Cerebellar cortex (tissue), 1 donor: ENCODE measurements around the gene SEMA3G.

Experiments used
- DNase-seq: peaks from one replicate; pipeline ENCODE4 v3.0.0-alpha.2; 2015; ENCODE audit warnings: low spot score

The SEMA3G gene

DNA sequence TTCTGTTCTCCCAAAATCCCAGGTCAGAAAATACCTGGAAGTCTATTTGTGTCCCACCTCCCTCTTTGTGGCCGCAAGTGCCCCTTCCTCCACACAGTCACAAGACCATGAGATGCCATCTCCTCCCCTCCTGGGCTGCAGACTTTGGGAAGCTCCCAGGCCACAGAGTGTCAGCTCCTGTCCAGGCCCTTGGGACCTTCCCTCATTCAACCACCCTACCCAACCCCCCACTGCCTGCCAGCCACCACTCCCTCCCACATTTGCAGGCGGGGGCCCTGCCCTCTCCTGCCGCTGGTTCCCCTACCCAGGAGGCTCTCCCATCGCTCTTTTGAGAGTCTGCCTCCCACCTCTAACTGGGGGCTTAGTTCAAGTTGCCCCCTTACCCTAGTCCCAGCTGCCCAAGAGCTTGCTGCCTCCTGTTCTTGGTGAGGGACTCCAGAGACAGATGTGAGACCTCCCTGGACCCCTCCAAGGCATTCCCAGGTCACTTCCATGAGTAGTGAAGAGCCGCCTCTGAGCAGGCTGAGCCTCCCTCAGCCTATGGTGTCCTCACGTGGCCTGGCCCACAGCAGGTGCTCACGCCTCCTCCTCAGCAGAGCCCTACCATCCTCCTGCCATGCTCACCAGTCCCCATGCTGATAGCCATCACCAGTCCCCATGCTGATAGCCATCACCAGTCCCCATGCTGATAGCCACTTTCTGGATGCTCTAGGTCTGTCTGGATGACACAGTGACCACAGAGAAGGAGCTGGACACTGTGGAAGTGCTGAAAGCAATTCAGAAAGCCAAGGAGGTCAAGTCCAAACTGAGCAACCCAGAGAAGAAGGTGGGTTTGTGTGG, 34.4 kb upstream of the SEMA3G start:
- DNase-seq: no peak

- DNase-seq: no peak
These were observed 32.8 kb upstream of the SEMA3G start for GRCh38 chr3:52477796-52478095.

DNA sequence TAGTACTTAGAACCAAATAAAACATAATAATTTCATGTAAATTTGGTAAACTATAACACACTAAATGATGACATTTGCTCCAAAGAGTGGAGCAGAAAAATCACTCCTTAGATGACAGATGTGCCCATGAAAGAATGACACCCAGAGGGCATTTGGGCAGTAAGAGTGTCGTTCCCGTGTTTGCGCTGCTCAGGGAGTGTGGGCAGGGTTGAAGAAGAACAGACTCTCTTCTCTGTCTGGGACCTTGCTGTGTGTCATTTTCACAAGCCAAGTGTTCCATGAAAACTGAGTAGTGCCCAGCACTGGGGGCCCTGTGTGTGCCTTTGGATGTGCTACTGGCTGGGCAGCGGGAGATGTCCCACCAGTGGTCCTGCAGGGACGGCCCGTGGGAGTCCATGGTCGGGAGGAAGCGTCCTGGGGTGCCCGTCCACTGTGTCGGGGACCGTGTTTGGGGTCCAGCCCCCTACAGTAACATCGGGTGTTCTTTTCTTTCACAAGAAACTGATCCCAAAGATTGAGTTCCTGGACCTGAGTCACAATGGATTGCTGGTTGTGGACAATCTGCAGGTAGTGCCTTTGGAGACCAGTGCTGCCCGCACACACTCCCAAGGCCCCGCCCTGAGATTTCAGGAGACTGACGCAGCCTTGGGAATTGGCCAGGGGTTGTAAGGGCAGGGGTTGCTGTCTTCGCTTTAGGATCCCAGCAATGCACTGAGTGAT, 32.3 kb upstream of the SEMA3G start:
- DNase-seq: no peak

DNA sequence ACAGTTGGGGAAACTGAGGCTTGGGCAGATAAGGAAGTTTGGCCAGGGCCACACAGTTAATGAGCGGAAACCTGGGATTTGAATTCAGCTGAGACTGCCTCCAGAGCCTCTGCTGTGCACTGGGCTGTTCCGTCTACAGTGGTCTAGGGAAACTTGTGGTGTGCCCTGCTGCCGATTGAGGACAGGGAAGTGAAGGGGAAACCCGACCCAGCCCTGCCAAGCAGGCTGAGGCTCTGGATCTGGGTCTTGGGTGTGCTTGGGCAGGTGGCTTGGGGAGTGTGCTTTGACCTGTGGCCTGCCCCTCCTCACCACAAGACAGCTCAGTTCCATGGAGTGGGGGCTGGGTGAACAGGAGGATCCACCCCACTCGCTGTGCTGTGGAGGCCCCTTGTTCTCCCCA, 28.1 kb upstream of the SEMA3G start:
- no peak for DNase-seq

DNA sequence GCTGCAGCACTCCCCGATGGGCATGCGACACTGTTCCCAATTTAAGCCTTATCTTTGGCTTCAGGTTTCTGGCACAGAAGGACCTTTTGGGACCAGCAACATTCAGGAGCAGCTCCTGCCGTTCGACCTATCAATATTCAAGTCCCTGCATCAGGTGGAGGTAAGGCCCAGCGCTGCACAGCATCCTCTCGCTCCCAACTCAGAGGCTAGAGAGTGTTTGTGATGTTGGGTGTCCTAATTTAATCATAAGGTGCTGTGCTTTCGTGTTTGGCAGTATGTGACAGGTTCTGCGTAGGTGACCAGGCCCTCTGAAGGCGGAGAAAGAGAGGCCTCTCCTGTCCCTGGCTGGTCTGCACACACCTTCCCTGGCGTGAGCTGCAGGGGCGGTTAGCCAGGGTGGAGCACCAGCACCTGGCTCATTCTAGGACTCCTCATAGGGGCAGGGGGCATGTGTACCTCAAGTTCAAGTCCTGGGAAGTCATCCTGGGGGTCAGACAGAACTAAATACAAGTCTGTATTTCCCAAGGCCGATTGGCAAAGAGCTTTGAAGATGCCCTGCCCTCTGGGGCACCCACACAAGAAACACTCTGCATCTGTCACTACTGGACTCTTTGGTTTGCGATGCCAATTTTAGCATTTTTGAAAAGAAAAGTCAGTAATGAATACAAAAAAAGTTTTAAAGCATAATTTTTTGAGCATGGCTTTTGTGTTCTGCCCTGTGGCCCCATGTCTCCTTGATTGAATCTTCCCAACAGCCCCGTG, 27.5 kb upstream of the SEMA3G start:
- DNase-seq: no peak

DNA sequence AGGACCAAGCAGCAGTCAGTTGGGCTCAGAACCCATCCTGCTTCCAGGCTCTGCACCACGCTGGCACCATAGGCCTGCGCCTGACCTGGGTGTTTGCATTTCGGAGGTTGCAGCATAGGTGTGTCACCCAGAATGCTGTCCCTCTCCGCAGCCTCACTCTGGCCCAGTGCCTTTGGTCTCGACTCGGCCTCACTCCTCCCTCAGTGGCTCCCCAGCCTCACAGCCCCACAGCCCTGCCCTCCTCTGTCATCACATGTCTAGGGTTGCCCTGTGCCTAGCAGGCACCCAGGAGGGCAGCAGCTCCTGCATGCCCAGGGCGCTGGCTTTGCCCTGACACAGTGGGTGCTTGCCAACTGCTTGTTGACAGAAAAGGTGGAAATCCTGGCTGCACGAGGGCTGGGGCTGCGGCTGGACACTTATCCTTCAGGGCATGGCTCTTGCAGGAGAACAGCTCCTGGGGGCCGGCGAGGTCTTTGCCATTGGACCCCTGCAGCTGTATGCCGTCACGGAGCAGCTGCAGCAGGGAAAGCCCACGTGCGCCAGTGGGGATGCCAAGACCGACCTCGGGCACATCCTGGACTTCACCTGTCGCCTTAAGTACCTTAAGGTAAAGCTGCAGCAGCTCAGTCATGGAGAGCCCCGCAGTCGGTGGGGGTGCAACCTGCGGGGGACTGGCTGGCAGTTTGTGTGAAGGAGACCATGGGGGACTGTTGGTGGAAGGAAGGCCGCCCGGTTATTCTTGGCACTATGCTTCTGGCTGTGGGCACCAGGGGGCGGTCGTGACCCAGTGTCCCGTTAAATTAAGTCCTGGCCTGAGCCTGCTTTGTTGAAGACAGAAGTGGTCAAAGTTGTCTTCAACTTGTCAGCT, 26.7 kb upstream of the SEMA3G start:
- peak; percentile 76 for DNase-seq

- DNase-seq: no peak
These were observed 26.0 kb upstream of the SEMA3G start for GRCh38 chr3:52470920-52471319.

DNA sequence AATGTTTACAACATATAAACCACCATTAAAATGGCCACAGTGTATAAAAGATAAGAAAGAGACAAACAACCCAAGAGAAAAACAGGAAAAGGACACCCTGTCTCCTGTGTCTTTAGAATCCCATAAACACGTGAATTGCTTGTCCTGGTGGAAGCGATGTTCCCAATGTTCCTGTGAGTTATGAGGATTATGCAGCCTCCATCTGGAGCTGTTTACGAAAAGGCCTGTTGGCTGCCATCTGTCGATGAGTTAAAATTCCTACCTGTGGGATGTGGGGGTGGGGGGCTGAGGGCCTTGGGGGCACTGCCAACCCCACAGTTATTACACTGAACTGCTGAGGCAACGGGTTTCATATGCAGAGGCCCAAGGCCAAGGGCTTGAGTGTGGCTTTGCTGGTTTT, 24.1 kb upstream of the SEMA3G start:
- DNase-seq: peak; percentile 98

DNA sequence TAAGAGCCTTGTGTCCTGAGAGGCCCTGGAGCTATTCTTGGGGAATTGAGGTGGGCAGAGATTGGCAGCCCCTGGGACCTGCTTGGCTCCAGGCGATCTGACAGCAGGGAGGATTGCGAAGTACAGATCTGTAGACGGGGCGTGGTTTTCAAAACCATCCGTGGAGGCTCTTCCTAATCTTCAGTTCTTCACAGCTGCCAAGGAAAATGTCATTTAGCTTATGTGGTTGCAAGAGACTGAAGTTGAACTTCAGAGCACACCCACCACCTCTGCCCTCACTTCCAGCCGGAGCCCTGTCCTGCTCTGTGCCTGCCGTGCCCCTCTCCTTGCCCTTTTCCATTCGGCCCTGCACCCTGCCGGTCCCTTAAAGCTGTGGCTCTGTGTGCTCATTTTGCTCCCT, 23.4 kb upstream of the SEMA3G start:
- DNase-seq: peak; percentile 63

- DNase-seq: no peak
These were observed 18.5 kb upstream of the SEMA3G start for GRCh38 chr3:52463416-52463815.

DNA sequence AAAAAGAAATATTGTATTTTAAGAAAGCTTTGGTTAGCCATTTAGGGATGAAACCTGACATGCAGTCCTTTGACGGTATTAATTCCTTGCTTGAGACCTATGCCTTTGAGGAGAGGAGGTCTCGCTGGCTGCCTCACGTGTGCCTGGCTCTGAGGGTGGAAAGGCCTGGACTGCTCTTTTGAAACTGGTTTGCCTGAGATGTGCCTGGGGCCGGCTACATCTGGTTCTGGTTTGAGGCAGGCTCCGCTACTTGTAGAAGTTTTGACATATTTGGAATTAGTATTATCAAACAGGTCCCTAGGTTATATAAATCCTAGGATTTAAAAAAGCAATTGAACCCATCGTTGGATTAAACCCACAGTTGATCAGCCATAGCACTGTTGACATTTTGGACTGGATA, 17.0 kb upstream of the SEMA3G start:
- no peak for DNase-seq

DNA sequence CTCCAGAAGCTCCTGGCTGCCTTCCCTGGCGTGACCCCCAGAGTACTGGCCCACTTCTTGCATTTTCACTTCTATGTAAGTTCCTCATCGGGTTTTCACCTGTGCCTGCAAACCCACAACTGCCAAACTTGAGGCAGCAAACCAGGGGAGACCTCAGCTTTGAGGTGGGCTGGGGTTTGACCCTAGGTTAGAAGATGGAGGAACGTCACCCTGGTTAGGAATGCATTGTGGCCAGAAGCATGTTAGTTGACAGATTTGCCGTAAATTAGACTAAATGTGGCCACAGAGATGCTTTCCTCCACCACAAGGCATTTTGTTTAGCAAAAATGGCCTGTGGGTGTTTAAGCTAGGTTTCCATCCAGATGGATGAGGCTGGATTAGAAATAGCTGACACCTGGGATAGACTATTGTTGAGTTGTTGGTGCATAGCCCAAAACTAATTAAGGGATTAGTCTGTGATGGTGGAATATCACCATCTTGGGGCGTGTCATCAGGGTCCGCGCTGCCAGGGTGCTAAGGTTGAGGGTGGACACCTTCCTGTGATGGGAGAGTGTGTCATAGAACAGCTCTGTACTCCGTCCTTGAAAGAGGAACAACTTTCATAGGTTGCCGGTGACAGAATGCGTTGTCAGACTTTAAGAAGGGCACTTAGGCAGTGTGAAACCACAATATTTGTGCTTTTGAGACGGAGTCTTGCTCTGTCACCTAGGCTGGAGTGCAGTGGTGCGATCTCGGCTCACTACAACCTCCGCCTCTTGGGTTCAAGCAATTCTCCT, 14.1 kb upstream of the SEMA3G start:
- DNase-seq: no peak

DNA sequence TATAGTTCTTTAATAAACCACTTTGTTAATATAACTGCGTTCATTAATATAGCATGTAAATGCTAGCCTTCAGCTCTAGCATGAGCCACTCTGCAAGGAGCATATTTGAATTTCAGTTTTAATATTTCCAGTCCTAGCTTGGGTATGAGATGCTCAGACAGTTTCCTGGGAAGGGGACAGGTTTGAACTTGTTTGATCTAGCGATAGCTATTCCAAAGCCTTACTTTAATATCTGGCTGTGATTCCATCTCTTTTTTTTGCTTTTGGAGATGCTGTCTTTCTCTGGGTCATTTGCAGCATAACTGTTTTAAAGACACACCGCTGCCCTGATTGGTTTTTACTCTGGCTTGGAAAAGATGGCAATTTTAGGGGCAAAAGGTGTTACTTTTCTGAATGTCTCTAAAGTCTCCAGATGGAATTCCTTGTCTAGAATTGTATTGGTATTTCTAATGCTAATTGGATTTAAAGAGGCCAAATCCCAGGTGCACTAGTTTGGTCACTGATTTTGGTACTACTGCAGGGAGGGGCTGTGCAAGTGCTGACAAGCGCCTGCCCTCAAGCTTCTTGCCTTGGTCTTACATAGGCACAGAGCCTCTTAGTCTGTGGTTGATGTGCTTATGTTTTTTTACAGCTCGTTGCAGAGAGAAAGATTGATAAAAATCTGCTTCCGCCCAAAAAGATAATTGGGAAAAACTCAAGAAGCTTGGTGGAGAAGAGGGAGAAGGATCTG, 13.3 kb upstream of the SEMA3G start:
- no peak for DNase-seq

DNA sequence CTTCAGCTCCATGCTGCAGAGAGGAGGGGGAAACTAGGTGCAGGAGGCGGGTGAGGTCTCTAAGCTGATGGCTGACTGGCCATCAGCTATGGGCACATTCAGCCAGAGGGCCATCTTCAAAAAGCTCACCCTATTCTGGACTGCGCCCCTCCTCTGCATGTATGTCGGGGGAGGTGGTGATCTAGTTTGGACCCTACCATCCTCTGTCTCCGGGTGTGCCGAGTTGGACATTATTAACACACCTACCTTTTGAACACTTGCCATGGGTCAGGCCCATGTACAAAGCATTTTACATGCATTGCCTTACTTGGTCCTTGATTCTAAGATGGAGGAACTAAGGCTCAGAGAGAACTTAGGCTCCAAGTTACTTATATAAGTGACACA, 11.9 kb upstream of the SEMA3G start:
- peak; percentile 52 for DNase-seq

DNA sequence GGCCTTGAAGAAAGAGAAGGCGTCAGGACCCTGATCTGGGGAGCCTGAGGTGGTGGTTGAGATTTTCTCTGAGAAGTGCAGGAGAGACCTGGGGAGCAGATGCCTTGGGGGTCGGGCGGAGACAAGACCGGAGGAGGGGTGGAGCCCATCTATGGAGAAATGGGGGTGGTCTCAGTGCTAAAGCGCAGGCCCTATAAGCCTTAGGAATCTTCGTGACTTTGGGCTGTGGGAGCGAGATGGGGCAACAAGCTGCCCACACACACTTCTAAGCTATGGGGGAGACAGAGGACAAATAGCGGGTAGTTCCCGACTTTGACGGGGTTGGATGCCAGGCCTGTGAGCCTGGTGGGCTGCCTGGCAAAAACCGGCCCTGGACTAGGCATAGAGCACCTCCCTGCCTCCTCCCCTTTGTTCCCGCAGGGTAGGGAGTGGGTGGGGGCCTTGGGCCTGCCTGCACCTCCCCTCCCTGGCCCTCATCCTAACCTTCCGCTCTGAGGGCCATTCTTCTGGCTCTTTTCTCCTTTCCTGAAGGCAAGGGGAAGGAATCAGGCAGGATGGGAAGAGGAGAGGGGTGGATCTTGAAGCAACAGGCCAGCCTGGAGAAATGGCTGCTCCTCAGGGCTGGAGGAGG, 11.4 kb upstream of the SEMA3G start:
- peak; percentile 43 for DNase-seq

DNA sequence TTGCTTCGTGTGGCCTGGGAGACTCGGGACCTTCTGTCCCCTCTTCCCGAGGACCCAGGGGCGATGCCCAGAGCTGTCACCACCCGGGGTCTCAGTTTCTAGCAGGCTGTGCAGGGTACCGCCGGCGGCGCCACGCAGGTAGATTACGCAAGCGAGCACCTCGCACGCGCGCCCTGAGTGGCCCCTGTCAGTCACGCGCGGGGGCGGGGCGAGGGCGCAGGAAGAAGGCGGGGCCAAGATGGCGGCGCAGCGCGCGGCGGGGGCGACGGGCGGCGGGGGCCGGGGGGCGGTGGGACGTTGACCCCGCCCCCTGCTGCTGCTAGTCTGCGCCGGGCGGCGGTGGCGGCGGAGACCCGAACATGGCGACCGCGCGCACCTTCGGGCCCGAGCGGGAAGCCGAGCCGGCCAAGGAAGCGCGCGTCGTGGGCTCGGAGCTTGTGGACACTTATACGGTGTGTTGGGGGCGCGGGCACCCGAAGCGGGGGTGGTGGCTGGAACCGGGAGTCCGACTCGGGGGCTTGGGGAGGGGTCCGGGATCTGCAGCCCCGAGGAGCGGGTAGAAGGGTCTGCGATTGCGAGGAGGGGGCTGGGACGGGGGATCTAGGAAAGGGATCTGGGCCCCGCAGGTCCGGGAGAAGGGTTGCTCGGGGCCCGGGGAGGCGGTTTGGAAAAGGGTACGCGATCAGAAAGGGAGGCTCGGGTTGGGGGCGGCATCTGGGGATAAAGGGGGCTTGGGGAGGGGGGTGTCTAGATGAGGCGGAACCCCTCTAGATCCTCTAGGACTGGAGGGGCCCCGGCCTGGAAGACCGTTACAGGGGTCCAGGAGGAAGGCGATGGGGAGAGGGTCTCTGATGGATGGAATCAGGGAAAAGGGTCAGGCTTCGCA, 10.6 kb upstream of the SEMA3G start, which contains the start of gene NISCH:
NISCH (plus strand) TSS at position 322 of the 886 bp plus-strand sequence; CDS start at position 360, 38 bp downstream.
- peak; percentile 79 for DNase-seq

DNA sequence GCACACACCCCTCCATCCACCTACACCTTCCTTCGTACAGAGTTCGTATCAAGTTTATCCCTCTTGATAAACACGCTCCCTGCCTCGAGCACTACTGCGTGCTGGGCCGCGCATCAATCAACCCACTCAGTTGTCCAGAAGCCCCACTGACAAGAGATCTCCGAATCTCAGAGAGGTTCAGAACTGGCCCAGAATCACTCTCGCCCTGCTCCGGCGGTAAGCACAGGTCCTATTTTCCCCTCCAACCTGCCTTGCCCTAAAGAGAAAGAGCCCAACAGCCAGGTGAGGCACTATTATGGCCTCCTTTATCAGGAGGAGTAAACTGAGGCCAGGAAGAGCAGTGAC, 10.0 kb upstream of the SEMA3G start:
- DNase-seq: no peak

DNA sequence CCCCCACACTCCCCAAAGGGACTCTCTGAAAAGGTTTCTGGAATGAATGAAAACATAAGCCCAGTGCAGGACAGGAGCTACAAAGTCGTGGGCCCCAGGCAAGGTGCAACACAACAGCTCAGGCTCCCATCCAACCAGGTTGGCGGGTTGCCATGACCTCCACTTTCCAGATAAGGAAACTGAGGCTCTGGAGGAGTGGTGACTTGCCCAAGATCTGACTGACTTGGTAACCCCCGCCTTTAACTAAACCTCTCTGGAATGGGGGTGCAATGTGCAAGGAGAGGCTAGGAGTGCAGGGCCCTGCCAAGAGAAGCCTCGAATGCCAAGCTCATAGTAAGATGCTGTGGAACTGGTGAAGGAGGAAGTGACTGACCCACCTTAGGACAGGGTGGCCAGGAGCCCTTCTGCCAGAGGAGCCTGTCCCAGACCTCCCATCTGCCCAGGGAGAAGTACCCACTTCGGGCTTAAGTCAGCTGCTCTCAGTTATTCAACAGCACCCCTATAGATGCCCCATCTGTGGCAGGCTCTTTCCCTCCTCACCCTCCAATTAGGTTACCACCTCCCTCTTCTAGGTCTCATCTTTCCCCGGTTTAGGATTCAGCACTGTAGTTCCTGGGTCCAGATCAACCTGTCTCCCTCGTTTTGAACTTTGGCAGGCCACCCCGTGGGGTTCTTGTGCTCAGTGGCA, 9.5 kb upstream of the SEMA3G start:
- peak; percentile 47 for DNase-seq
